ENCODE data around the gene NXPH2.

- TF ChIP-seq POLR2A (IDR thresholded peaks at IDR 0.05; ENCODE audit: low read depth, low read length) (no peak), POLR2AphosphoS5 (IDR thresholded peaks at IDR 0.05; ENCODE audit: low read depth, low read length) (no peak), TAF1 (IDR thresholded peaks at IDR 0.05; ENCODE audit: borderline replicate concordance, low read depth, low read length) (no peak)
Observed at GRCh38 chr2:138713069-138713496, 67.1 kb downstream of the NXPH2 start.
